ENCODE results near the gene MYRF. TPM values are rescaled to one million over a fixed set of nuclear protein-coding genes. Genes with fewer than 3 reads are reported as not detected.
A peak's percentile ranks its signal among the peaks of the same experiment; 100 is the strongest.

The MYRF gene
- total RNA-seq, 2 donors from 2014 or later: 1.2 to 5.9 TPM

GRCh38 chr11:61728940-61729219, 23.6 kb upstream of the MYRF start:
- Mint-ChIP-seq H3K36me3 (ENCODE audit: low read depth) (no peaks in the 10 kb centered on the region), H3K4me1 (peaks cover 6% of the 10 kb centered on the region), H3K27ac (no peak overlapping the region), H3K27me3 (no peaks in the 10 kb centered on the region), H3K9me3 (no peaks in the 10 kb centered on the region), H3K4me3 (no peak overlapping the region)
- ATAC-seq (replicated peaks): peak; percentile 59

DNA sequence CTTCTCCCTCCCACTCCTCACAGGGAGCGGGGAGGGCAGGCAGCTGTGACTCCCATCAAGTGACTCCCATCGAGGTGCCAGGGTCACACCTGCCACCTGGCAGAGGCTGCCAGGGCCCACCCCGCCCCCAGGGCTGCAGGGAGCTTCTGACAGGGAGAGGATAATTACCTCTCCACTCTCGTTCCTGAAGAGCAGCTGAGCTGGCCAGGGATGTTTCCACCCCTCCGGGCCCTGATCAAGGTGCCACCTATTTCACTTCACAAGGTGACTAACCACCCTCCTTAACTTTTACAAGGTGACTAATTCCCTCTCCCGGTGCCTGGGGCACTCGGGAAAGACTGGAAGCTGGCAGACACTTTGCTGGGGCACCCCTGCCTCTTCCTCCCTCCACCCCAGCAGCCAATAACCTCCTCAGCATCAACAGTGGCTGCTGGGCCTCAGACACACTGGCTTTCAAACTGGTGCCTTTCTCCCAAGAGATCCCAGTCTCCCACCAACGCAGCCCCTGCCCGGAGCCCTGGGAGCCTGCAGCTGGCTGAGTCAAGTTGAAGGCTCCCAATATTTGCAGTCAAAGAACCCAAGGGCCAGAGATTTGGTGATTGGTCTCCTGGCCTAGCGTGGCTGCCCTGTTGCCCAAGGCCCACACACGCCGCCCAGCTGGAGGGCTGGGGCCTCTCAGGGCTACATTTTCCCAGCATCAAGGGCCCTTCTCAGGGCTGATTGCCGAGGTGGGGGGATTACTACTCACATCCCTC, 22.0 kb upstream of the MYRF start:
- Mint-ChIP-seq H3K4me3 (no peak overlapping the region), H3K36me3 (ENCODE audit: low read depth) (no peaks in the 10 kb centered on the region), H3K27me3 (no peaks in the 10 kb centered on the region), H3K9me3 (no peaks in the 10 kb centered on the region), H3K27ac (peak overlapping the region; percentile 30), H3K4me1 (peaks cover 6% of the 10 kb centered on the region)
- no peak for ATAC-seq (replicated peaks)

DNA sequence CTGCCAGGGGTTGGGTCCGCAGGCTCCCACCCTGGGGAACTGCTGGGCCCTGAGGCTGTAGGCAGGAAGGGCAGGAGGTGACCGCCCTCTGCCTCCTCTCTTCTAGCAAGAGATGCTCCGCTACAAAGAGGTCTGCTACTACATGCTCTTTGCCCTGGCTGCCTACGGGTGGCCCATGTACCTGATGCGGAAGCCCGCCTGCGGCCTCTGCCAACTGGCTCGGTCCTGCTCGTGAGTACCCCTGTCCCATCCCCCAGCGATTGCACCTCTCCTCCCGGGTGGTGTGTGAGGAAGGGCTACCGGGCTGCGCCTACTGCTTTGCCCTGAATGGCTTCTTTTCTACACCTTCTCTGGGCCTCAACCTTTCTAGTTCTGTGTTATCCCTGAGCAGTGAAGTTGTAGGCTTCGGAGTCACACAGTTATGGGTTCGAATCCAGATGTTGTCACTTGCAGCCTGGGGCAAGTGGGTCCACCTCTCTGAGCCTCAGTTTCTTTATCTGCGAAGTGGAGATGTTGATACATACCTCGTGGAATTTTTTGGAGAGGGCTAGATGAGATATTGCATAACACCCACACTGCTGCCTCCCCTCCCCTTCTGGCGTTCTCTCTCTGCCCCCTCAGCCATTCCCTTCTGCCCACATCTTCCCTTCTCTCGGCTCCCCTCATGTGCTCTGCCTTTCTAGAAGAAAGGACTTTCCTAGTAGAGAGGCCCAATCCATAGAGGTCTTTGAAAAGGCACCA, 21.1 kb upstream of the MYRF start:
- Mint-ChIP-seq H3K27me3 (no peaks in the 10 kb centered on the region), H3K4me1 (peaks cover 6% of the 10 kb centered on the region), H3K4me3 (no peak overlapping the region), H3K36me3 (ENCODE audit: low read depth) (no peaks in the 10 kb centered on the region), H3K9me3 (no peaks in the 10 kb centered on the region), H3K27ac (no peak overlapping the region)
- no peak for ATAC-seq (replicated peaks)

GRCh38 chr11:61731952-61732675, 20.3 kb upstream of the MYRF start:
- Mint-ChIP-seq H3K27me3 (no peaks in the 10 kb centered on the region), H3K9me3 (no peaks in the 10 kb centered on the region), H3K27ac (no peak overlapping the region), H3K4me3 (no peak overlapping the region), H3K36me3 (ENCODE audit: low read depth) (no peaks in the 10 kb centered on the region), H3K4me1 (peaks cover 6% of the 10 kb centered on the region)
- ATAC-seq (replicated peaks): no peak

DNA sequence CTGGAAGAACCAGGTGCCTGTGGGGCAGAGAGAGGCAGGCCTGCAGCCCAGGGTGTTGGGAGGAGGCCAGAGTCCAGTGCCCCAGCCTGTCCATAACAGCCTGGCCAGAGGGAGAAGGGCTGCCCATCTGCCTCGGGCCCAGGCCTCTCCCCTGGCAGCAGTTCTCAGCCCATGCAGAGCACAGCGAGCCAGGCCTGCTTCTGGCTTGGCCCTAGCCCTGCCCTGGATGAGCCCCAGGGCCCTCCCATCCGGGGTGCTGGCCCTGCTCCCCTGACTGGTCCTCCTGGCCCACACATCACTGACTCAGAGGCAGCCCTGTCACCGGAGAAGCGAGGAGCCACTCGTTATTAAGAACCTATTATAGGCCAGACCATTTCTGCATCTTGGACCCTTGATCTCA, 19.7 kb upstream of the MYRF start:
- Mint-ChIP-seq H3K4me3 (no peak overlapping the region), H3K9me3 (no peaks in the 10 kb centered on the region), H3K4me1 (peaks cover 6% of the 10 kb centered on the region), H3K27me3 (no peaks in the 10 kb centered on the region), H3K27ac (no peak overlapping the region), H3K36me3 (ENCODE audit: low read depth) (no peaks in the 10 kb centered on the region)
- no peak for ATAC-seq (replicated peaks)

DNA sequence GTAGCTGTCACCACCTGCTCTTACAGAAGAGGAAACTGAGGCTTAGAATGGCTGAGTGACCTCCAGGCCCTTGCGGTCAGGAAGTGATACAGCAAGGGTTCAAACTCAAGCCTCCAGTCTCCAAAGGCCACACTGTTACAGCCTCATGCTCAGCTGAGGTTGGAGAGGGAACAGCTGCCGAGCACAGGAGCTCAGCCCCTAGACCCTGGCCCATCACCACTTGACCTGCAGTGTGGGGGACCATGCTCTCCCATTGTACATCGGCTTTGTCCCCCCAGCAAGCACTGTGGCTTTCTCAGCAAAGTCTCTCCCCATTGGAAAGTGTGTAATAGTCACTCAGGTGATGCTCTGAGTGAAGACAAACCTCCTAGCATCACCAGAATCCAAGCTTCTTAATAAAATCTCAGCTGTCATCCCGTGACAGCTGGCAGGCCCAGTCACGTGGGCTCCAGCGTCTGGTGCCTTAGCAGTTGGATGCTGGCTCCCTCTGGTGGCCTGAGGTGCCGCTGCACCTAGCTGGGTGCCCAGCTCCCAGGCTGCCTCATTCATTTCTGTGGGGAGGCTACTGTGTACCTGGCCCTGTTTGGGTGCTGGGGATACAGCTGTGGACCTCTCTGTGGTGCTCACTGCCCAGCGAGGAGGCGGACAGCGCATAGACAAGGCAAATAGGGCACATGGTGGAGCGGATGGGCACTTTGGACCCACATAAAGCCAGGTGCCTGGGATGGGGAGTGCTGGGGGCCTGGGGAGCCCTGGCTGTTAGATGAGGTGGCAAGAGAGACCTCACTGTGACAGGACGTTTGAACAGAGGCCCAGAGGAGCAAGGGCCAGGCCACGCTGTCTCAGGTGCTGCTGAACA, 19.1 kb upstream of the MYRF start:
- Mint-ChIP-seq H3K27ac (peak overlapping the region; percentile 64), H3K9me3 (no peaks in the 10 kb centered on the region)

GRCh38 chr11:61734767-61735166, 17.7 kb upstream of the MYRF start:
- ATAC-seq (replicated peaks): no peak
- no peak overlapping the region for H3K27ac Mint-ChIP-seq
- no peaks in the 10 kb centered on the region for H3K9me3 Mint-ChIP-seq
- H3K4me1 Mint-ChIP-seq: peaks cover 6% of the 10 kb centered on the region
- no peaks in the 10 kb centered on the region for H3K27me3 Mint-ChIP-seq
- H3K4me3 Mint-ChIP-seq: no peak overlapping the region
- no peaks in the 10 kb centered on the region for H3K36me3 Mint-ChIP-seq (ENCODE audit: low read depth)

More for the DNA sequence above, 19.1 kb upstream of the MYRF start:
- H3K4me1 Mint-ChIP-seq: peaks cover 6% of the 10 kb centered on the region
- H3K27me3 Mint-ChIP-seq: no peaks in the 10 kb centered on the region
- no peak overlapping the region for H3K4me3 Mint-ChIP-seq
- H3K36me3 Mint-ChIP-seq (ENCODE audit: low read depth): no peaks in the 10 kb centered on the region
- ATAC-seq (replicated peaks): peak; percentile 94

DNA sequence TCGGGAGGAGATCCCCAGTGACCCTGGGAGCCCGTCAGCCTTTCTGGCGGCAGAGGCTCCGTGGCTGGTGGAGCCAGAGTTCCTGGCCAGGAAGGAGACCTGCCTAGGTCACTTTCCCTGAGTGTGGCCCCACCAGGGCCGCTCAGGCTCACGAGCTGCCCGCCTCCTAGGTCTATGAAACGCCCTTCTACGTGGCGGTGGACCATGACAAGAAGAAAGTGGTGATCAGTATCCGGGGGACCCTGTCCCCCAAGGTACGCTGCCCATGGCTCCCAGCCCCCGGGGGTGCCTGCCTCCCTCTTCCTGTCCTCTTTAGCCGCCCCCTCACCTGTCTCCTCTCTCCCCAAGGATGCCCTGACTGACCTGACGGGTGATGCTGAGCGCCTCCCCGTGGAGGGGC, 17.0 kb upstream of the MYRF start:
- Mint-ChIP-seq H3K27me3 (no peaks in the 10 kb centered on the region), H3K4me3 (no peak overlapping the region), H3K27ac (no peak overlapping the region), H3K36me3 (ENCODE audit: low read depth) (no peaks in the 10 kb centered on the region), H3K4me1 (peaks cover 6% of the 10 kb centered on the region), H3K9me3 (no peaks in the 10 kb centered on the region)
- ATAC-seq (replicated peaks): no peak

GRCh38 chr11:61736310-61736709, 16.1 kb upstream of the MYRF start:
- H3K4me3 Mint-ChIP-seq: no peak overlapping the region
- ATAC-seq (replicated peaks): no peak
- H3K27me3 Mint-ChIP-seq: no peaks in the 10 kb centered on the region
- H3K9me3 Mint-ChIP-seq: no peaks in the 10 kb centered on the region
- peaks cover 6% of the 10 kb centered on the region for H3K4me1 Mint-ChIP-seq
- no peak overlapping the region for H3K27ac Mint-ChIP-seq
- no peaks in the 10 kb centered on the region for H3K36me3 Mint-ChIP-seq (ENCODE audit: low read depth)

GRCh38 chr11:61737131-61737530, 15.3 kb upstream of the MYRF start:
- no peaks in the 10 kb centered on the region for H3K9me3 Mint-ChIP-seq
- peaks cover 6% of the 10 kb centered on the region for H3K4me1 Mint-ChIP-seq
- H3K27ac Mint-ChIP-seq: no peak overlapping the region

GRCh38 chr11:61737636-61738386, 14.6 kb upstream of the MYRF start:
- H3K4me3 Mint-ChIP-seq: no peak overlapping the region
- peaks cover 6% of the 10 kb centered on the region for H3K4me1 Mint-ChIP-seq
- no peak overlapping the region for H3K27ac Mint-ChIP-seq
- H3K36me3 Mint-ChIP-seq (ENCODE audit: low read depth): no peaks in the 10 kb centered on the region
- no peak for ATAC-seq (replicated peaks)
- H3K9me3 Mint-ChIP-seq: no peaks in the 10 kb centered on the region
- H3K27me3 Mint-ChIP-seq: no peaks in the 10 kb centered on the region

More at GRCh38 chr11:61737131-61737530, 15.3 kb upstream of the MYRF start:
- H3K4me3 Mint-ChIP-seq: no peak overlapping the region
- ATAC-seq (replicated peaks): no peak
- no peaks in the 10 kb centered on the region for H3K27me3 Mint-ChIP-seq
- no peaks in the 10 kb centered on the region for H3K36me3 Mint-ChIP-seq (ENCODE audit: low read depth)

- Mint-ChIP-seq H3K9me3 (no peaks in the 10 kb centered on the region), H3K4me1 (no peaks in the 10 kb centered on the region), H3K27me3 (no peaks in the 10 kb centered on the region), H3K36me3 (ENCODE audit: low read depth) (no peaks in the 10 kb centered on the region), H3K4me3 (no peak overlapping the region), H3K27ac (no peak overlapping the region)
- ATAC-seq (replicated peaks): no peak
These were observed 13.7 kb upstream of the MYRF start for GRCh38 chr11:61738776-61739175.

DNA sequence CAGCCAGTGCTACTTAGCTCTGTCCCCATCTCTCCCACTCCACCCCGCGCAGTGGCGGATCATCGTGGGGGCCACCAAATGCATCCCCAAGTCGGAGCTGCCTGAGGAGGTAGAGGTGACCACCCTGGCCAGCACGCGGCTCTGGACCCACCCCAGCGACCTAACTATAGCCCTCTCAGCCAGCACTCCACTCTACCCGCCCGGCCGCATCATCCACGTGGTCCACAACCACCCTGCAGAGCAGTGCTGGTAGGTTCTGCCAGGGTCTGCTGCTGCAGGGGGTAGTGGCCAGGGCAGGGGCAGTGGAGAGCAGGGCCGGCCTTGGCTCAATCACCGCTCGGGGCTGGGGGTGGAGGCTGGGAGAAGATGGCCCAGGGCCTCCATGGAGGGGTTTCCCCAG, 13.0 kb upstream of the MYRF start:
- no peaks in the 10 kb centered on the region for H3K36me3 Mint-ChIP-seq (ENCODE audit: low read depth)
- H3K4me1 Mint-ChIP-seq: no peaks in the 10 kb centered on the region
- H3K27ac Mint-ChIP-seq: no peak overlapping the region
- H3K9me3 Mint-ChIP-seq: no peaks in the 10 kb centered on the region
- no peaks in the 10 kb centered on the region for H3K27me3 Mint-ChIP-seq
- ATAC-seq (replicated peaks): no peak
- no peak overlapping the region for H3K4me3 Mint-ChIP-seq

DNA sequence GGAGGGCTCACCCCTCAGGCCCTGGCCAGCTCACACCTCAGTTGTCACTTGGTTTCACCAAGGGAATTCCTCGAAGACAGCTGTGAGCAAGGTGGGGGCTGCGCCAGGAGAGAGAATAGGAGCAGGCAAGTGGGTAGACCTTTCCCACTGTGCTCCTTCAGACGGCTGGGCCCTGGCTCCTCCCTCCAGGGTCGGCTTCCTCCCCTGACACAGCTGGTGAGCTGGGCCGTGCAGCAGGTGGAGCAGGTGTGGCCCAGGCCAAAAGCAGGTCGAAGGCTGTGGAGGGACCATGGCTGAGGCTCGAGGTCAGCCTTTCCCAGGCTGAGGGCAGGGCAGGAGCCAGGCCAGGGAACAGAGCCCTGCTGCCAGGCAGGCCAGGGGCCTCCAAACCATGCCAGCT, 12.5 kb upstream of the MYRF start:
- no peak for ATAC-seq (replicated peaks)
- H3K9me3 Mint-ChIP-seq: no peaks in the 10 kb centered on the region
- H3K27me3 Mint-ChIP-seq: no peaks in the 10 kb centered on the region
- no peak overlapping the region for H3K4me3 Mint-ChIP-seq
- no peaks in the 10 kb centered on the region for H3K36me3 Mint-ChIP-seq (ENCODE audit: low read depth)
- H3K4me1 Mint-ChIP-seq: no peaks in the 10 kb centered on the region
- H3K27ac Mint-ChIP-seq: no peak overlapping the region

All from activated T-helper 17 cell treated with anti-CD3 and anti-CD28 coated beads, Interleukin-2, amount 50 U/mL, for 72 hours (primary cell).